Peyer's patch (tissue), 4 donors: ENCODE measurements around the gene PDE2A.

Experiments
- CTCF ChIP-seq, 6 experiments: fragments of 450-650 bp in 4 of 6; fragments of 200-600 bp in 2 of 6; sonication (generic) in 1 of 6; IDR thresholded peaks; one replicate each; pipeline ENCODE4 v1.5.1; 2017 to 2019; ENCODE audit warnings: antibody characterized with exemption in 6 of 6, mild to moderate bottlenecking in 3 of 6, moderate library complexity in 1 of 6
- POLR2A ChIP-seq, 2 donors: fragments of 450-650 bp; IDR thresholded peaks; one replicate each; pipeline ENCODE4 v1.5.1; 2017; ENCODE audit warnings: antibody characterized with exemption in 2 of 2, mild to moderate bottlenecking in 2 of 2, moderate library complexity in 2 of 2

- TF ChIP-seq POLR2A (IDR thresholded peaks at IDR 0.05) (no peak), CTCF (IDR thresholded peaks at IDR 0.05) (no peak)
Observed at GRCh38 chr11:72584293-72584938, 89.8 kb downstream of the PDE2A start.
